ENCODE results near the gene USP21. TPM values are rescaled to one million over a fixed set of nuclear protein-coding genes. Genes with fewer than 3 reads are reported as not detected.

Gene USP21
- polyA plus RNA-seq, 2 of the 4 experiments (the other 2 are of a cell fraction): 22.6 to 23.6 TPM

- TF ChIP-seq HES2 (IDR thresholded peaks at IDR 0.05) (no peak), POLR2A (IDR thresholded peaks at IDR 0.05; ENCODE audit: low read length) (peak; percentile 70), CBX2 (IDR thresholded peaks at IDR 0.05; ENCODE audit: borderline replicate concordance, low read depth) (no peak), CEBPB (IDR thresholded peaks at IDR 0.05) (no peak), ZNF302 (CRISPR knock-in tag; IDR thresholded peaks at IDR 0.05) (no peak), ELK1 (IDR thresholded peaks at IDR 0.05; ENCODE audit: low read depth, low read length) (no peak), BCL3 (IDR thresholded peaks at IDR 0.05) (no peak; the same call in 2 of the 3 replicates), REST (IDR thresholded peaks at IDR 0.05) (peak; percentile 82), CHD4 (IDR thresholded peaks at IDR 0.05; ENCODE audit: borderline replicate concordance) (no peak), PBX3 (IDR thresholded peaks at IDR 0.05) (peak; percentile 69; the same call in 1 of the 2 replicates), CBX8 (IDR thresholded peaks at IDR 0.05) (no peak), MAZ (IDR thresholded peaks at IDR 0.05; ENCODE audit: borderline replicate concordance, low read depth, low read length) (no peak), ZC3H11A (IDR thresholded peaks at IDR 0.05) (no peak), NFE2L2 (conservative IDR thresholded peaks at IDR 0.05; ENCODE audit: low read length) (no peak), KDM1A (IDR thresholded peaks at IDR 0.05; ENCODE audit: low read depth) (no peak), GATA3 (IDR thresholded peaks at IDR 0.05; ENCODE audit: borderline replicate concordance) (peak; percentile 21; the same call in 1 of the 2 replicates), JUN (IDR thresholded peaks at IDR 0.05) (peak; percentile 29 to 63; a peak in 2 of 5 replicates), FOXS1 (CRISPR knock-in tag; IDR thresholded peaks at IDR 0.05) (no peak), NR3C1 (IDR thresholded peaks at IDR 0.05) (no peak), ZSCAN20 (CRISPR knock-in tag; IDR thresholded peaks at IDR 0.05) (no peak), HOXB5 (CRISPR knock-in tag; IDR thresholded peaks at IDR 0.05) (no peak), HDAC2 (IDR thresholded peaks at IDR 0.05) (no peak), RNF2 (IDR thresholded peaks at IDR 0.05; ENCODE audit: borderline replicate concordance, low read depth) (no peak), JUNB (IDR thresholded peaks at IDR 0.05) (no peak), BHLHE40 (IDR thresholded peaks at IDR 0.05; ENCODE audit: low read depth, low read length) (no peak; the same call in 1 of the 2 replicates), NPAS2 (CRISPR knock-in tag; IDR thresholded peaks at IDR 0.05; ENCODE audit: borderline replicate concordance) (no peak), FOSL2 (IDR thresholded peaks at IDR 0.05) (no peak), FOSL2 (CRISPR knock-in tag; IDR thresholded peaks at IDR 0.05) (no peak), HEYL (CRISPR knock-in tag; IDR thresholded peaks at IDR 0.05) (no peak), EHMT2 (IDR thresholded peaks at IDR 0.05; ENCODE audit: low read depth) (no peak)
Measured at GRCh38 chr1:161165742-161166668, 6.7 kb downstream of the USP21 start, which contains the start of gene PPOX (continued).
